ENCODE data around the gene GZMA.
A peak's percentile ranks its signal among the peaks of the same experiment; 100 is the strongest.

- TF ChIP-seq CTCF (IDR thresholded peaks at IDR 0.05) (peak; percentile 44 to 85 (median 74)), POLR2A (IDR thresholded peaks at IDR 0.05) (no peak)
Measured at GRCh38 chr5:55146543-55147151, 44.2 kb downstream of the GZMA start.

All from testis (tissue), 2 donors.